ENCODE results near the gene MRPS22.

- TF ChIP-seq EZH2 (conservative IDR thresholded peaks at IDR 0.05; ENCODE audit: low read depth, low read length), result no peak
- no peak for TF ChIP-seq SIX1 (CRISPR knock-in tag; IDR thresholded peaks at IDR 0.05; ENCODE audit: borderline replicate concordance)
- no peak for TF ChIP-seq FOSL1 (CRISPR knock-in tag; IDR thresholded peaks at IDR 0.05; ENCODE audit: borderline replicate concordance)
Observed at GRCh38 chr3:139309880-139310279, 33.9 kb upstream of the MRPS22 start.

Measured in HepG2 (cell line).